OCI-LY3 (cell line): ENCODE measurements around the gene PICK1.

Experiments
- EZH2phosphoT487 ChIP-seq: fragments of 200-600 bp; shearing (Covaris generic); IDR thresholded peaks from 2 replicates; pipeline ENCODE4 v1.6.1; 2018; ENCODE audit warnings: antibody characterized with exemption, mixed run types, low read depth
- TF ChIP-seq, protein P1 (sequence below): fragments of 200-600, 300-600 bp; sonication (generic); IDR thresholded peaks from 2 replicates; pipeline ENCODE4 v1.5.1; 2014; ENCODE audit warnings: antibody characterized with exemption, low read length, low read depth

- TF ChIP-seq, protein P1, sequence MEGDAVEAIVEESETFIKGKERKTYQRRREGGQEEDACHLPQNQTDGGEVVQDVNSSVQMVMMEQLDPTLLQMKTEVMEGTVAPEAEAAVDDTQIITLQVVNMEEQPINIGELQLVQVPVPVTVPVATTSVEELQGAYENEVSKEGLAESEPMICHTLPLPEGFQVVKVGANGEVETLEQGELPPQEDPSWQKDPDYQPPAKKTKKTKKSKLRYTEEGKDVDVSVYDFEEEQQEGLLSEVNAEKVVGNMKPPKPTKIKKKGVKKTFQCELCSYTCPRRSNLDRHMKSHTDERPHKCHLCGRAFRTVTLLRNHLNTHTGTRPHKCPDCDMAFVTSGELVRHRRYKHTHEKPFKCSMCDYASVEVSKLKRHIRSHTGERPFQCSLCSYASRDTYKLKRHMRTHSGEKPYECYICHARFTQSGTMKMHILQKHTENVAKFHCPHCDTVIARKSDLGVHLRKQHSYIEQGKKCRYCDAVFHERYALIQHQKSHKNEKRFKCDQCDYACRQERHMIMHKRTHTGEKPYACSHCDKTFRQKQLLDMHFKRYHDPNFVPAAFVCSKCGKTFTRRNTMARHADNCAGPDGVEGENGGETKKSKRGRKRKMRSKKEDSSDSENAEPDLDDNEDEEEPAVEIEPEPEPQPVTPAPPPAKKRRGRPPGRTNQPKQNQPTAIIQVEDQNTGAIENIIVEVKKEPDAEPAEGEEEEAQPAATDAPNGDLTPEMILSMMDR = no peak
- TF ChIP-seq EZH2phosphoT487 = no peak
These were observed 16.2 kb downstream of the PICK1 start for GRCh38 chr22:38073150-38074130.
